HG03575 (cell line): ENCODE results near the gene F13B.
"Not testable (repeated sequence)": the region's sequence is repeated elsewhere in the genome, so short reads cannot be mapped to it uniquely, and the experiment has no call there.

ENCODE experiments used
- ATAC-seq: cut with Tn5 transposase; IDR thresholded peaks from one replicate; pipeline ENCODE4 v1.9.1; 2021; ENCODE audit not compliant: unreplicated experiment, insufficient number of reproducible peaks, low FRiP score; ENCODE audit errors: extremely low read depth

The F13B gene

DNA sequence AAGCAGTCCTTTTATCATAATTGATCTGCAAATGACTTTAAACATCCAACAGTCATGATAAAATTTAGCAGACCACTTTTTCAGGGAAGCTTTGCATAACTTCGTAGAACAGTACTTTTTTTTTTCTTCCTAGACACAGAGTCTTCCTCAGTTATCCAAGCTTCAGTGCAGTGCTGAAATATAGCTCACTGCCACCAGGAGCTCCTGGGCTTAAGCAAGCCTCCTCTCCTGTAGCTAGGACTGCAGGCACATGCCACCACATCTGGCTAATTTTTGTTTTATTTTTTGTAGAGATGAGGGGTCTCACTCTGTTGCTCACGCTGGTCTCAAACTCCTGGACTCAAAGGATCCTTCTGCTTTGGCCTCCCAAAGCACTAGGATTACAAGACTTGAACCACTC, 3.8 kb downstream of the F13B start:
- ATAC-seq = no peak

DNA sequence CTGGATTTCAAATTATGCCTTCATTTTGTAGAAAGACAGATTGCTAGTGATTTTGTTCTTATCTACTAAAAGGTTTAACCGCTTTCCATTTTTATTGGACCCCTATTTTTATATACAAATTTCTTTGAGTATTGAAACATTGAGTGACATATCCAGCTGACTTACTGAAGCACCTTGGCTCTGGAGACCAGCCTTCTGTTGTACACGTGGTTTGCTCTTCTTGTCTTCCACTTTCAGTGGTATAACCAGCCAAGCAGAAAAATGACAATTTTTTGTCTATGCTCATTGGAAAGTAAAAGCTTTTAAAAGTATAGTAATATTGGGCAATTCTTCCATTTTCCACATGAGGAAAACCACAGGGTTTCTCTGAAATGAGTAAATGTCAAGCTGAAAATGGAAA, 4.4 kb downstream of the F13B start:
- peak; percentile 95 for ATAC-seq

DNA sequence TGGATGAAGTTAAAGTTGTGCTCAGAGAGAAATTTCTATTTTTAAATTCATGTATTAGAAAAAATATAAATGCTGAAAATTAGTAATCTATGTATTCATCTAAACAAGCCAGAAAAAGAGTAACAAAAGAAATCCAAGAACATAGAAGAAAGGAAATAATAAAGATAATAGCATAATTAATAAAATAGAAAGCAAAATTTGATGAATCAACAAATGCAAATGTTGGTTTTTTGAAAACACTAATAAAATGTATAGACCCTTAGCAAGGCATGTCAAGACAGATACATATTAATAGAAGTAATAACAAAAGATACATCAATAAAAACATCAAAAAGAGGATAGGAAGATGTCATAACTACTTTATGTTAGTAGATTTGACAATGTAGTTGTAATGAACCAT, 18.0 kb downstream of the F13B start:
- ATAC-seq = no peak

DNA sequence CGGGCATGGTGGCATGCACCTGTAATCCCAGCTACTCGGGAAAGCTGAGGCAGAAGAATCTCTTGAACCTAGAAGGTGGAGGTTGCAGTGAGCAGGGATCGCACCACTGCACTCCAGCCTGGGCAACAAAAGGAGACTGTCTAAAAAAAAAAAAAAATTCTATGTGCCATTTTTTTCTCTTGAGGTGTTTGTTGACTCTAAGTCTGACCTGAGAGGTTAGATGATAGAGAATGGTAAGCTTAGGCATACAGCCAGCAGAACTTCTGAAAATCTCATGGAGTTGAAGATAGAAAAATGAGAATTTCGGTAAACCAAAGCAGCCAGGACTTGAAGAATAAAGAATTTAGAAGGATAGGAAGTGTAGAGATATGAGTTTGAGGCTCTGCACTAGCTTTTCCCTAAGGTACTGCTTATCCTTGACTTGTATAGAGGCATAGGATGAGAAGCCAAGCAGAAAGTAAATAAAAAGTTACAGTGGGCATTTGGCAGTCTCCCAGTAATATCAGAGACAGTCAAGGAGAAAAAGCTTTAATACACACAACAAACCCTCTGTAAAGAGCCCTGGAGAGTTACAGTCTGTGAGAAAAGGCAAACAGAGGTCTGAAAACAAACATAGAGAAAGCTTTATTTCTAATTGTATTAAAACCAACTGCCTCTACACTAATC, 24.3 kb downstream of the F13B start:
- no peak for ATAC-seq

DNA sequence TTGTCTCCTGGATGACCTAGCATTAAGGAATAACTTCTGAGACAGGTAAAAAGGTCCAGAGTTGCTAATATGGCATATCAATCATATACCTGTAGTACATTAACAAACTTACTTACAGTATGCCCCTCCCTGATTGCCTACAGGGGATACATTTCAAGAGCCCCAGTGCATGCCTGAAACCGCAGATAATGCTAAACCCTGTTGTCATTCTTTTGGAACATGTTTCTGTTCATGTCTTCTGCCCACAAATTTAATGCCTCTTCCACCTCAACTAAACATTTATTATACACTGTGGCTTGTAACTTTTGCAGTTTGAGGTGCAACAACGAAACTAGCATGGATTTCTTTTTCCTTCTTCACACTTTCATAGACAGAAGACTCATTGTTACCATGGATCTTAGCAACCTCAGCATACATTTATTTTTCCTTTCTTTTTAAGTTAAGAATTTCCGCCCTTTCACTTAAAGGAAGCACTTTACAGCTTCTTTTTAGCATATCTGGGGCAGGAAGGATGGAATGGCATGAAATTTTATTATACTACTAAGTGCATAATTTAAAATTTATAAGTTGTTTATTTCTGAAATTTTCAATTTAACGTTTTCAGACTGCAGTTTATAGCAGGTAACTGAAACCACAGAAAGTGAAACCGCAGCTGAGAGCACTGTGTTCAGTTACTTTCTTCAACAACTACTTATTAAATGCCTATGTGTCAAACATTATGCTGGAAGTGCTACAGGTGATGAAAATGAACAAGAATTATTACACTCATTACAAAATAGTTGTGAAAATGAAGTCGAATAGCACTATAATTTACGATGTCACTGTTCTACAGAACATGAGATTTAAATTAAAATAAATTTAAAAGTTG, 25.3 kb downstream of the F13B start:
- peak; percentile 76 for ATAC-seq

DNA sequence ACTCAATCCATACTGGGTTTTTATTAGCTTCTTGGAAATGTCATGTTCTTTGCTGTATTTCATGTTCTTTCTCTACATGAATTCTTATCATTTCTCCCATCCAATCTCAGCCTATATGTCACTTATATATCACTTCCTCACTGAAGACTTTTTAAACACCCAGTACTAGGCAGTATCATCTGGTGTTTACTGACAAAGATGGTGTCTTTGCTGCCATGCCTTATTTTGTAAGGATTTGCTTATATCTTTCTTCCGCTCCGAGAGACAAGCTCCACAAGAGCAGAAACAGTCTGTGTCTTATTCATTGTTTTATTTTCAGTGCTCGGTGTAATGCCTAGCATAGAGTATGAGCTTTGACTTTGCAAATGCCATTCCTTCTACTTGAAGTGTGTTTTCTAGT, 30.2 kb downstream of the F13B start:
- no peak for ATAC-seq

DNA sequence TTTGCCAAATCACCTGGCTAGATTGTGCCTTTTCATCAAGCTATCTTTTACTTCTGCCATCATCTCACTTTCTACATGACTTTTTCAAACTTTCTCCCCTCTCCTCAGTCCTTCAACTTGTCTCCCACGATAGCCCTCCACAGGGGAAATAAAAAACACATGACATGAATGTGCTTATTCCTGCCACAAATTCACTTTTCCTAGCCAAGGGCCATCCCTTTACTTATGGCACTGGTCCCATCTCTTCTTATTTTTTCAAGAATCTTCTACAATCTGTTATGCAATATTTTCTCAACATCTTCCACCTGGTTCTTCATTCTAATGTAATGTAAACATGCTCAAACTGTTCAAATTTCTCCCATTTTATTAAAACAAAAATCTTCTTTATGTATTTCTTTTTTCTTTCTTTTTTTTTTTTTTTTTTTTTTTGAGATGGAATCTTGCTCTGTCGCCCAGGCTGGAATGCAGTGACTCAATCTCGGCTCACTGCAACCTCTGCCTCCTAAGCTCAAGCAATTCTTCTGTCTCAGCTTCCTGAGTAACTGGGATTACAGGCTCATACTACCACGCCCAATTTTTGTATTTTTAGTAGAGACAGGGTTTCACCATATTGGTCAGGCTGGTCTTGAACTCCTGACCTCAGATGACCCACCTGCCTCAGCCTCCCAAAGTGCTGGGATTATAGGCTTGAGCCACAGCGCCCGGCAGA, 32.3 kb downstream of the F13B start:
- ATAC-seq = not testable (repeated sequence)

DNA sequence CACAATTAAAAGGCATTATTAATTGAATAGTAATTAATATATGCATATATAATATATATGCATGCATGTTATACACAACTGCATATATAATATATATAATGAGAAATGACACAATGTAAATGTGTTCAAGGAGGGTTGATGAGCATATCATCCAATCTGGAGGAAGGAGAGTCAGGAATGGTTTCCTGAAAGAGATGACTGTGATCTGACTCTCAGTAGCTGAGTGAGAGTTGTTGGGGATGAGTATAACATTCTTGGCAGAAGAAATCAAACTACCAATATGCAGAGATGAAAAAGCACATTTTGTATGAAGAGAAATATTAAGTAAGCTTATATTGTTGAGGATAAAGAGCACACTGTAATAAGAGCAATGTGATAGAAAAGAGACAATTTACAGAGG, 37.3 kb downstream of the F13B start:
- no peak for ATAC-seq

DNA sequence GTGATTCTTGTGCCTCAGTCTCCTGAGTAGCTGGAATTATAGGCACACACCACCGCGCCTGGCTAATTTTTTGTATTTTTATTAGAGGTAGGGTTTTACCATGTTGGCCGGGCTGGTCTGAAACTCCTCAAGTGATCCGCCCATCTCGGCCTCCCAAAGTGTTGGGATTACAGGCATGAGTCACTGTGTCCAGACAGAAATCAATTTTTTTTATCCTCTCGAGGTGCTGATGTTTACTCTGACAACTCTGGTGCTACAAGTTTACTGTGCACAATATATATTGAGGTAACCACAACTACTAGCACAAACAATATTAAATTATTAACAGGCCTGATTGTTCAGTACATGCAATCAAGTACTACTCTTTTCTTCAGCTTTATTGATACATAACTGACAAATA, 39.7 kb downstream of the F13B start:
- ATAC-seq = no peak

DNA sequence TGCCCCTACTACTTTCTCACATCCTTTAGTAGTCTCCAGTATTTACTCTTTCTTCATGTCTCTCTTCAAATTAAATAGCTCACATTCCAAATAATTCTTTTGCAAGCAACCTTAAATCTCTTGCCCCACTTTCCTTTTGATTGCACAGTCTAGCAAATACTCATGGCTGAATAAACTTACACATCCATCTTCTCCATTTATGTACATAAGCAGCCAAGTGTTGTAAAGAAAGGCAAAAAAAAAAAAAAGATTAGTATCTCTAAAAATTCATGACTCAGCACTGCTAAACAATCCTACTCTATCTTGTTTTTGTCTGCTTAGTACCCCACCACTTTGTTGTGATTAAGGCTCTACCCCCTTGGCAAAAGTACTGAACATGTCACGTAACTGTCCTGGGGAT, 42.6 kb downstream of the F13B start:
- no peak for ATAC-seq

DNA sequence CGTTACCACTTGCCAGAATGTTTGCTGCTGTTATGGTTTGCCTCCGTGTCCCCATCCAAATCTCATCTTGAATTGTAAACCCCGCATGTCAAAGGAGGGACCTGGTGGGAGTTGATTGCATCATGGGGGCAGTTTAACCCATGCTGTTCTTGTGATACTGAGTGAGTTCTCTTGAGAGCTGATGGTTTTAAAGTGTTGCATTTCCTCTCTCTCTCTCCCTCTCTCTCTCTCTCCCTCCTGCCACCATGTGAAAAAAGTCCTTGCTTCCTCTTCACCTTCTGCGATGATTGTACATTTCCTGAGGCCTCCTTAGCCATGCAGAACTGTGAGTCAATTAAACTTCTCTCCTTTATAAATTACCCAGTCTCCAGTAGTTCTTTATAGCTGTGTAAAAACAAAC, 45.3 kb downstream of the F13B start:
- ATAC-seq = no peak

DNA sequence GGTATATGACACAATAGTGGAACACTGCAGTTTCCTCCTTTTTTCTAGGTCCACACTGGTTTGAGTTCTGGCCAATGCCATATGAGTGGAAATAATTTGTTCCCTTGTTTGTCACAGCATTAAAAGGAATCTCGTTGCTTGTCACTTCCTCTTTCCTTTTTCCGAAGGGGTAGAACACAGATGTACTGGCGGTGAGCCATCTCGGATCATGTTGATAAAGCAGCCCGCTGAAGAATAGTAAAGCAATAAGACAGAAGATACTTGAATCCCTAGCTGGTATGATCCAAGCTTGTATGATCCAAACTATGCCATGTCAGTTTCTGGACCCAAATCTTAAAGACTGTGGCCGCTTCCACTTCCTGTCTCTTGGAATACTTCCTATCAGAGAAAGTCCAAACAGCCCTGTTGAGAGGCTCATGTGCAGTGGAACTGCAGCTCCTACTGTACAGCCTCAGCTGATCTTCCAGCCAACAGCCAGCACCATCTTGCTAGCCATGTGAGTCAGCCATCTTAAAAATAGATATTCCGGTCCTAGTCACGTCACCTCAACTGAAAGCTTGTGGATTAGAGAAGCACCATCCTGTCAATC, 49.4 kb downstream of the F13B start:
- ATAC-seq = no peak

DNA sequence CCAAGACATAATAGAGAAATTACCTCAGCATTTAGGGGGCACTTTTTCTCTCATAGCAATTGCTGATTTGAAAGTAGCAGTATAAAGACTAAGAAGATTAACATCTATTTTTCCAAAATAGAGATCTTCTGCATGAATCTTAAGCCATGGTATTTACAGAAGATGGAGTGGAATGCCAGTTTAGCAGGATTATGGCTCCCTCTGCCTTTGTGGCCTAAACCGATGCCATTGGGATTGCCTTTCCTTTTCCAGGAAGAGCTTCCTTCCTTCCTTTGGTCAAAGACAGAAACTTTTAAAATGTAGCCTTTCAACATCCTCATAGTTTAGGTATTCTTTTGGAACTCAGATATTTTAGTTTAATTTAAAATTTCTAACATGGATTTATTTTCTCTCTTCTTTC, 50.3 kb downstream of the F13B start:
- no peak for ATAC-seq

DNA sequence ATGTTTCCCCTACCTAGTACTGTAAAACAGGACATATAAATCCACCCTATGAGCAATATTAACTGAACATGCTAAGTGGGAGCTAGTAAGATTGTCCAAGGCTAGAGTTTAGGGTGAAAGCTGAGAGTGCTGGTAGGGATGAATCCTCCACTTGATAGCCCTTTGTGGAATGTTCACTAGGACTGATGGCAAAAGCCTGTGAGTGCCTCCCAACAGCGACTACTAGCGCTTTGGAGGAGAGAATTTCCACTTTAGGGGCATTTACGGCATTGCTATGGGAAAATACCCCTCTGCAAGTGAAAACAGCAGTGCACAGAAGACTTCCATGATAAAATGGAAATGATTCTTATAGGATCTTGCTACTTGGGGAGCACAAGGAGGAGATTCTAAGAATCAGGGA, 53.8 kb downstream of the F13B start:
- no peak for ATAC-seq

DNA sequence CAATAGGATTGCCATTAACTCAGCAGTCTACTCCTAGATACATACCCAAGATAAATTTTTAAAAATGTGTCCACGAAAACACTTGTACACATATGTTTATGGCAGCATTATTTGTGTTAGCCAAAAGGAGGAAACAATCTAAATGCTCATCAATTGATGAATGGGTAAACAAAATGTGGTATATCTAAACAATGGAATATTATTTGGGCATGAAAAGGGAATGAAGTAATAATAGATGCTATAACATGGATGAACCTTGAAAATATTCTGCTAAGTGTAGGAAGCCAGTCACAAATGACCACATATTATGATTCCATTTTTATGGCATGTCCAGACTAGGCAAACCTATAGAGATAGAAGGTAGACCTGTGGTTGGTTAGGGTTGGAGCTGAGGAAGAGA, 55.4 kb downstream of the F13B start:
- no peak for ATAC-seq

DNA sequence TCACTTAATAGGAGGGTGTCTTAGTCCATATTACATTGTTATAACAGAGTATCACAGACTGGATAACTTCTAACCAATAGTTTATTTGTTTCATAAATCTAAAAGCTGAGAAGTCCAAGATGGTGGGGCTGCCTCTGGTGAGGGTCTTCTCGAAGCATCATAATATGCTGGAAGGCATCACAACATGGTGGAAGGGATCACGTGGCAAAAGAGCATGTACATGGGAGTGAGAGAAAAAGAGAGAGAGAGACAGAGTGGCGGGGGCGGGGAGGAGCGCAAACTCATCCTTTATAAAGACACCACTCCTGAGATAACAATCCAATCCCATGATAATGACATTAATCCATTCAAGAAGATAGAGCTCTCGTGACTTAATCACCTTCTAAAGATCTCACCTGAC, 58.2 kb downstream of the F13B start:
- no peak for ATAC-seq

DNA sequence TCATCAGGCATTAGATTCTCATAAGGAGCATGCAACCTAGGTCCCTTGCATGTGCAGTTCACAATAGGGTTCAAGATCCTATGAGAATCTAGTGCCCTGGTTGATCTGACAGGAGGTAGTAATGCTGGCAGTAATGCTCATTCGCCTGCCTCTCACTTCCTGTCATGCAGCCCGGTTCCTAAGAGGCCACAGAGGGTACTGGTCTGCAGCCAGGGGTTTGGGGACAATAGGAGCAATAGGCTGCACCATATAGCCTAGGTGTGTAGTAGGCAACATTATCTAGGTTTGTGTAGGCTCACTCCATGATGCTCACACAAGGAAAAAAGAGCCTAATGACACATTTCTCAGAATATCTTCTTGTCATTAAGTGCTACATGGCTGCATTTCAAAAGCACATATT, 63.9 kb downstream of the F13B start:
- ATAC-seq = no peak

DNA sequence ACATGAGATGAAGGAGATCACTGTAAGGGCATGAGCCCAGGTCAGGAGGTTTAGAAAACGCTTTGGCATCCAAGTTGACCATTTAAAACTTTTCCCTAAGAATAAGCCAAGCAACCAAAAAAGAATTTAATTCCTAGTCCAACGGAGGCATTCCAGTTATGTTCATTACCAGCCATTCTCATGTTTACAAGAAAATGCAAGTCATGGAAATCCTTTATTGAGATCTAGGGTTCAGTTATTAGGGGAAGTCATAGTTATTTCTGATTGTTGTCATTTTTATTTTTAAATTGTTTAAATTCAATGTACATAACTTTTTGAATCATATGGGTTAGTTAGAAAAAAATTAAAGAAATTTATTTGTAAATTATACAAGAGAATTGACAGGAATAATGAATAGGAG, 65.2 kb downstream of the F13B start:
- ATAC-seq = no peak

DNA sequence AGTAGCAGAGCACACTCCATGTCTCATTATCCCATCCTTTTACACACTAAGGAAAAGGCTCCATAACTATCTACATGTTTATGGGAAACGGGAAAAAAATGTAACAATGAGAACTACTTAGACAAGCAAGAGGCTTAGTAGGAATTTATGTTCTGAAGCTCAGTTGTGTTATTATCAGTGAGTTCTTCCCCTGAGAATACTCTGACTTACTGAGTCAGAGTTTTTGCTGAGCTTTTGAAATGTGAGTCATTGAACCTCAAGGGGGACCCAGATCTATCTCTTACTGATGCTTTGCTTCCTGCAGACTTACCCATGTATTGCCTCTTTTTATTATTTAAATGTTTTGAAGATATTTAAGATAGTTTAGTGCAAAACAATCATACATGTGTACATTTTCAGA, 69.6 kb downstream of the F13B start:
- ATAC-seq = no peak

DNA sequence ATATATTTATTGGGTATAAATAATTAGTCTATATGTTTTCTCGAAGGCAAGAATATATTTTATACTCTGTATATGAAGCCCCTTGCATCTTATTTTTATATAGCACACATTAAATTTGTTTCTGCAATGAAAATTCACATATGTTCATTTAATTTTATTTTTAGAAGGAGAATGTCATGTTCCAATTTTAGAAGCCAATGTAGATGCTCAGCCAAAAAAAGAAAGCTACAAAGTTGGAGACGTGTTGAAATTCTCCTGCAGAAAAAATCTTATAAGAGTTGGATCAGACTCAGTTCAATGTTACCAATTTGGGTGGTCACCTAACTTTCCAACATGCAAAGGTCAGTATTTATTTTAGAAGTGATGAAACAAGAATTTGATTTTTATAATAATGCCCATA, 73.1 kb downstream of the F13B start:
- no peak for ATAC-seq
